ENCODE data around the gene ARMC9. TPM values are rescaled to one million over a fixed set of nuclear protein-coding genes. Genes with fewer than 3 reads are reported as not detected.
"Not testable (repeated sequence)": the region's sequence is repeated elsewhere in the genome, so short reads cannot be mapped to it uniquely, and the experiment has no call there.

The ARMC9 gene, protein sequence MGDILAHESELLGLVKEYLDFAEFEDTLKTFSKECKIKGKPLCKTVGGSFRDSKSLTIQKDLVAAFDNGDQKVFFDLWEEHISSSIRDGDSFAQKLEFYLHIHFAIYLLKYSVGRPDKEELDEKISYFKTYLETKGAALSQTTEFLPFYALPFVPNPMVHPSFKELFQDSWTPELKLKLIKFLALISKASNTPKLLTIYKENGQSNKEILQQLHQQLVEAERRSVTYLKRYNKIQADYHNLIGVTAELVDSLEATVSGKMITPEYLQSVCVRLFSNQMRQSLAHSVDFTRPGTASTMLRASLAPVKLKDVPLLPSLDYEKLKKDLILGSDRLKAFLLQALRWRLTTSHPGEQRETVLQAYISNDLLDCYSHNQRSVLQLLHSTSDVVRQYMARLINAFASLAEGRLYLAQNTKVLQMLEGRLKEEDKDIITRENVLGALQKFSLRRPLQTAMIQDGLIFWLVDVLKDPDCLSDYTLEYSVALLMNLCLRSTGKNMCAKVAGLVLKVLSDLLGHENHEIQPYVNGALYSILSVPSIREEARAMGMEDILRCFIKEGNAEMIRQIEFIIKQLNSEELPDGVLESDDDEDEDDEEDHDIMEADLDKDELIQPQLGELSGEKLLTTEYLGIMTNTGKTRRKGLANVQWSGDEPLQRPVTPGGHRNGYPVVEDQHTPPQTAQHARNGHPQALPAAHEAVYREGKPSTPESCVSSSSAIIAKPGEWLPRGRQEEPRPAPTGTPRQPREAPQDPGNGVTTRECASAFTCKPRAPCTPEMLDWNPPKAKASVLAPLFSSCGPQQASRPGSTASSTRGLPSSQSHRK
- 62.3 and 67.2 TPM in 2 replicates for total RNA-seq (2014; rRNA removed; shearing (Covaris generic))

- peak; percentile 72 for DNase-seq (ENCODE audit: low read depth)
These were observed at the start of gene ARMC9 for GRCh38 chr2:231198291-231199173. Gene ARMC9 (plus strand): TSS chr2:231198631. CDS start chr2:231206239, 7,608 bp downstream.

DNA sequence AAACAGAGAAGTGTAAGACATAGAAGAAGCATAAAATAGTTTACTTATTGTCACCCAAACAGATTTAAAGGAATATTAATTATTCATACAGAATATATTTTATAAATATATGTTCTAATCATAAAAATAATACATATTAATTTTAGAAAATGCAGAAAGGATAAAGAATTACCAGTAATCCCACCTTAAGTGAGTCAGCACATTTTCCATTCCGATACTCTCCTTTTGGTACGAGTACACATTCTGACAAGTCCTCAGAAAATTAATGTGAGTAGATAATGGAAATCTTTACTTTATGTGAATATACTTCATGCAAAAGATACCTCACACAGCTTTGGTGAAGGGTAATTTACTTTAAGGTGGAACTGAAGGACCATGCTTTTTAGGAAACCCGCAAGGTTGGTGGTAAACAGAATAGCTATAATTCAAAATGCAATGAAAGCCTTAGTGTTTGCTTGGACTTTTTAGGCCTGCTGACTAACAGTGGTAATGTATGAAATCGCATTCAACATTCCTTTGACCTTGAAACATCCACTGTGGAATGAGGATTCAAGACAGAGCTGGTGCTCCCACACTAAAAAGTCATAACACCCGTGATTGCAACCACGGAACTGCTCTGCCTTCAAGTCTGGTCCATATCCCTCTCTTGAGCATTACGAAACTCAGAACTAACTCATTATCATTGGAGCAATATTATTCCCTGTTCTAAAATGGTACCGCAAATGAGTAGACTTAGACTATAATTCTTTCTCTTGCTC, 45.5 kb upstream of the ARMC9 start:
- no peak for DNase-seq (ENCODE audit: low read depth)

DNA sequence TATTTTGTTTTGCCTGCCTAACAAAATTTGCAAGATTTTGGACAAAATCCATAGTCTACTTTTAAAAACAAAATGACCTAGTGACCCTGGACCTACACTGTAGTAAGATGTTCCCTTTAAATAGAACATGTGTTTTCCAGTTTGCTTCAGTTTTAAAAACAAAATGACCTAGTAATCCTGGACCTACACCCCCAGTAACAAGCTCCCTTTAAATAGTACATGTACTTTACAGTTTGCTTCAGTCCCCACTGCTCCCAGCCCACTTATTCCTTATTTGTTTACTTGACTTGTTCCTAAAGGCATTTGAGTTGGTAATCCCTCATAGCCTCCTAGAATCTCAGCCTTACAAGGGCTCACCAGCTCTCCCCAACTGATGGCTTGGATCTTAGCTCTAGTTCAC, 39.1 kb upstream of the ARMC9 start:
- no peak for DNase-seq (ENCODE audit: low read depth)

DNA sequence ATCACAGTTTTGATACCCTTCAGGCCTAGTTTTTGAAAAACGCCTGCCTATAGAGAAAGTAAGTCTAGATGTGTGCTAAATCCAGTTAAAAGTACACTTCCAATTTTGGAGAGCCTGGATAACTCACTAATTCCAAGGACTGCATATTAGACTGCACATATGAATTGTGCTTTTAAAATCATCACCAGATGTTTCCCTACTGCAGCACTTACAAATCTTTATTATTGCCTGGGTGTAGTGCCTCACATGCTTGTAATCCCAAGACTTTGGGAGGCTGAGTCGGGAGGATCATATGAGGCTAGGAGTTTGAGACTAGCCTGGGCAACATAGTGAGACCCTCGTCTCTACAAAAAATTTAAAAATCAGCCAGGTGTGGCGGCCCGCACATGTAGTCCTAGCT, 37.7 kb upstream of the ARMC9 start:
- DNase-seq (ENCODE audit: low read depth), result no peak

DNA sequence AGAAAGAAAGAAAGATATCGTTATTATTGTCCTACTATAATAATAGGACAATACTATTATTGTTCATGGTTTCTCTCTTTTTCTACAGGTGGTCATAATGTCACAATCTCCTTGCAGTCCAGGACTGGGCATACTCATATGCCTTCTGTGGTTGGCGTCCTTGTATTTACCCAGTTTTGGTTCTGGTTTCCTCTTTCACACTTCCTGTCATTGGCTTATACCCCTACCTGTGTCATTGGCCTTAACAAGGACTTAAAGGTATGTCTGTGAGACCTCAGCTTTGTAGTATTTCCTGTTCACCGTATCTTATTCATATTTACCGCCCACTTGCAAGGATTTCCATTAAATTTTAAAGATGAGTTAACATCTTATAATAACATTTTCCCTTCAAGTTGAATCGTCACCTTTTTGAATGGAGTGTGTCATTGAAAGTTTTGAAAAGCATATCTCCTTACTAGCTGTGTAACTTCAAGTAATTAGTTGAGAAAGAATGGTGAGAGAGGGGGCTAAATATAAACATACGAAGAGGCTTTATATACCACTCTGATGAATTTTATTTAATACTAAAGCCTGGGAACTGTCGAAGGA, 37.1 kb upstream of the ARMC9 start:
- no peak for DNase-seq (ENCODE audit: low read depth)

GRCh38 chr2:231161877-231162329, 36.5 kb upstream of the ARMC9 start:
- peak; percentile 97 for DNase-seq (ENCODE audit: low read depth)

DNA sequence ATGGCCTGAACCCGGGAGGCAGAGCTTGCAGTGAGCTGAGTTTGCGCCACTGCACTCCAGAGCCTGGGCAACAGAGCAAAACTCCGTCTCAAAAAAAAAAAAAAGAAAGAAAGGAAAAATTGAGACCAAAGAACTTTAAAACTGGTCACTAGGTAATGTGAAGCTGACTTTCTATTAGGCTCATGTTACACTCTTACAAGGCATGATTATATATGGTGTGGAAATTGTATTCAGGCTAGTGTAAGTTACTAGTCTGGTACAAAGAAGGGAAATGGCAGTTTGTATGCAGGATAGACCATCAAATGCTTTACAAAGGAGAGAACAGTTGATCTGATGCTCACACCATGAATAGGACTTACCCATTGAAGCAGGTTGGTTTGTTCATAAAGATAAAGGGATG, 35.4 kb upstream of the ARMC9 start:
- no peak for DNase-seq (ENCODE audit: low read depth)

GRCh38 chr2:231163414-231164095, 34.9 kb upstream of the ARMC9 start:
- no peak for DNase-seq (ENCODE audit: low read depth)

GRCh38 chr2:231167745-231168459, 30.5 kb upstream of the ARMC9 start:
- DNase-seq (ENCODE audit: low read depth), result no peak

DNA sequence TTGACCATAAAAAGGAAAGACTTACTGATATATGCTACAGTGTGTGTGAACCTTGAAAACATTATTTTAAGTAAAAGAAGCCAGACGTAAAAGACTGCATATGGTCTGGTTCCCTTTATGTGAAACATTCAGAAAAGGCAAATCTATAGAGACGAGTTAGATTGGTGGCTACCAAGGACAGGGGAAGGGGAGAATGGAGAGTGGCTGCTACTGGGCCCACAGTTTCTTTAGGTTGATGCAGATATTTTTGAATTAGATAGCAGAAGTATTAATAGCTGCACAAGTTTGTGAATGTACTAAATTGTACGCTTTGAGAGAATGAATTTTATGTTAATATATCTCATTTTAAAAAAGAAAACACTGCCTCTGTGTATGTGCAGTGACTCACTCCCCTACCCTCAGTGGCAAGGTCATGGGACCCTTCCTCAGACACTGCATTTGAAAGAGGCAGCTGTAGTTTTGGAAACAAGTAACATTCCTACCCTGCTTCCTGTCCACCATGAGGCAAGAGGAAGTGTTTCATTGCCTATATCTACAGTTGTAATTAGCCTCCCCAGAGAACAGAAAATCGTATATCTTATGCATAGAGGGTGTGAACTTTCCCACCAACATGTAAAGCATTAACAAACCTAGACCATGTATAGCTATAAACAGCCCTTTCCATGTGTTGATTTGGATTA, 29.8 kb upstream of the ARMC9 start:
- DNase-seq (ENCODE audit: low read depth), result no peak

- no peak for DNase-seq (ENCODE audit: low read depth)
These were observed 28.9 kb upstream of the ARMC9 start for GRCh38 chr2:231169488-231169887.

GRCh38 chr2:231170055-231170454, 28.4 kb upstream of the ARMC9 start:
- DNase-seq (ENCODE audit: low read depth), result peak; percentile 69

DNA sequence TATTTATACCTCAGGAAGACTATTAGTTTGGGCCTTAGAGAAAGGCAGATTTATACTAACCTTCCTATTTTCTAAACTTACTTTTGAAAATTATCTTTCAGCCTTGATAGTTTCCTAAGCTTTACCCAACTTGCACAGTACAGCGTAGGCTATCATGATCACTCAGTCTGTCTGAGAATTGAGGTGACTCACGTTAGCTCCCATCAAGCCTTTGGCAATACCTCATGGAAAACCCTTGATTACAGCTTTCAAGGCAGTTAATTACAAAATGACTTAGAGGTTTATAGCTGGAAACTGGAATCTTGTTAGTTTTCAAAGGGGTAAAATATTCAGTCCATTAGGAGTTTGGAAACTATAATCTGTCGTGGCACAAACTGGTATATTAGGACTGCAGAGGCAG, 26.4 kb upstream of the ARMC9 start:
- DNase-seq (ENCODE audit: low read depth), result peak; percentile 62

- DNase-seq (ENCODE audit: low read depth), result no peak
These were observed 24.2 kb upstream of the ARMC9 start for GRCh38 chr2:231174211-231174651.

- no peak for DNase-seq (ENCODE audit: low read depth)
These were observed 22.4 kb upstream of the ARMC9 start for GRCh38 chr2:231176066-231176465.

DNA sequence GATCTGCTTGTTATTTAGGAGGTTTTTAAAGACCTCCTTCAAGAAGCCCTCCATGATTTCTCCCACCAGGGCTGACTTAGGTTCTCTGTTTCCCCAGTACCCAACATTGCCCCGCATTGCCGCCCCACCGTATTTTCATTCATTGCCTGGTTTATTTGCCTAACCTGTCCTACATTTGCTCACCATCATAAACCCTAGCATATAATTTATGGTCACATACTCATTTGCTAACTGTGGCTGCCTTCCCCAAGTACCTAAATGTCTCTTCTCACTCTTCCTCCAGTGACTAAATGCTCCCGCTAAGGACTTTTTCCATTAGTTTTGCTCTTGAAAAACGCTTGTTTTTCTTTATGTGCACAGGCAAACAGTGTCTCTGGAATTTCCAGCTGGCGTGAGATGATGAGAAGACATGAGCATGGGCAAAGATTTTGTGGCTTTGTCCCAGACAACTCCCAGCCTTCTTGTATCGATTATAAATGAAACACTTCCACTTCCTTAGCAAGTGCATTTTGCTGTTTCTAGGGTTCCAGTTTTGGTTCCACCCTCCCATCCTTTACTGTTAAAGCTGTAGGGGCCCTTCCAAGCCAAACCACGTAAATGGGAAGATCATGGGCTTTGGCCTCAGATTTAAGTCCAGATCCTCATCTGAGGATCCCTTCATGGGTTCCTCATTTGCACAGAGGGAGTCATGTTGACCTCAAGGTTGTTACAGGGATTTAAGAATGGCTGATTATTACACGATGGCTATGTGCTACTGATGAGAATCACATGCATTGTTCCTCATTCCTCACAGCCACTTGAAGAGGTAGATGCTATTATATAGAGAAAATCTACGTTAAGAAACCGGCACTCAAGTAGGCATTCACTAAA, 21.0 kb upstream of the ARMC9 start:
- no peak for DNase-seq (ENCODE audit: low read depth)

DNA sequence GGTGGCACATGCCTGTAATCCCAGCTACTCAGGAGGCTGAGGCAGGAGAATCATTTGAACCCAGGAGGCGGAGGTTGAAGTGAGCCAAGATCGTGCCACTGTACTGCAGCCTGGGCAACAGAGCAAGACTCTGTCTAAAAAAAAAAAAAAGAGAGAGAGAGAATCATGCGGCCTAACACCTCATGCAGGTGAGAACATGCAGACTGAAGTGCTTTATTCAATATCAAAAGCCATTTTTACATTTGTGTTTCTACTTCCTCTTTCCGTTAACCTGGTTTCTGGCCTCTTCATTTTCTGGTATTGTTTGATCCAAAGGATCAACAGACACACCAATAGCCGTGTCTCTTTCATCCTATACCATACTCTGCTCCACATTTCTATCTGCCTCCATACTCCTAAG, 19.6 kb upstream of the ARMC9 start:
- DNase-seq (ENCODE audit: low read depth), result not testable (repeated sequence)

Data from RPMI7951 (cell line).